Neural cell (in vitro differentiated cells): ENCODE data around the gene PRKCA. TPM values are rescaled to one million over a fixed set of nuclear protein-coding genes. Genes with fewer than 3 reads are reported as not detected.

Experiments used
- H2AFZ ChIP-seq: fragments of 200-600, 300-800 bp; sonication (generic), shearing (Covaris generic); 2 replicates; pipeline ENCODE4 v1.6.0; 2014; ENCODE audit warnings: low read depth, mild to moderate bottlenecking, antibody characterized with exemption, low read length, moderate library complexity
- H3F3A ChIP-seq: fragments of 200-600 bp; shearing (Covaris generic); 2 replicates; pipeline ENCODE4 v1.6.1; 2016; ENCODE audit warnings: mild to moderate bottlenecking, moderate library complexity, mixed read lengths, antibody characterized with exemption, low read length; ENCODE audit not compliant: insufficient read depth, poor library complexity, severe bottlenecking
- H3K27ac ChIP-seq: fragments of 200-600, 300-800 bp; sonication (generic), shearing (Covaris generic); 2 replicates; pipeline ENCODE4 v1.5.1; 2014; ENCODE audit warnings: mild to moderate bottlenecking, low read length, moderate library complexity
- H3K27me3 ChIP-seq: fragments of 300-800, 200-600 bp; sonication (generic), shearing (Covaris generic); 2 replicates; pipeline ENCODE4 v1.6.0; 2014; ENCODE audit warnings: mild to moderate bottlenecking, low read depth, low read length, moderate library complexity; ENCODE audit not compliant: insufficient read depth
- H3K36me3 ChIP-seq: fragments of 300-800, 200-600 bp; sonication (generic), shearing (Covaris generic); 2 replicates; pipeline ENCODE4 v1.5.1; 2014; ENCODE audit warnings: mild to moderate bottlenecking, antibody characterized with exemption, low read length, moderate library complexity; ENCODE audit not compliant: insufficient read depth
- H3K4me2 ChIP-seq: fragments of 300-800, 200-600 bp; sonication (generic), shearing (Covaris generic); 2 replicates; pipeline ENCODE4 v1.6.0; 2014; ENCODE audit warnings: mild to moderate bottlenecking, low read length
- H3K4me3 ChIP-seq: fragments of 300-800, 200-600 bp; sonication (generic), shearing (Covaris generic); 2 replicates; pipeline ENCODE4 v1.5.1; 2014; ENCODE audit warnings: mild to moderate bottlenecking, low read length, moderate library complexity
- H3K79me2 ChIP-seq: fragments of 200-600 bp; shearing (Covaris generic); replicated peaks from 2 replicates; pipeline ENCODE4 v1.6.0; 2014; ENCODE audit warnings: mild to moderate bottlenecking, low read length, moderate library complexity; ENCODE audit not compliant: insufficient read depth
- H3K9ac ChIP-seq: fragments of 300-800, 200-600 bp; sonication (generic), shearing (Covaris generic); 2 replicates; pipeline ENCODE4 v1.6.1; 2016; ENCODE audit warnings: mild to moderate bottlenecking, low read length, mixed read lengths
- H3K9me2 ChIP-seq: fragments of 200-600 bp; shearing (Covaris generic); 2 replicates; pipeline ENCODE4 v1.6.1; 2016; ENCODE audit warnings: mild to moderate bottlenecking, low read length, mixed read lengths; ENCODE audit not compliant: insufficient read depth
- H3K9me3 ChIP-seq: fragments of 200-600, 300-800 bp; sonication (generic), shearing (Covaris generic); 2 replicates; pipeline ENCODE4 v1.6.1; 2016; ENCODE audit warnings: mild to moderate bottlenecking, mixed run types, low read length, moderate library complexity, mixed read lengths
- H4K20me1 ChIP-seq: fragments of 200-600 bp; shearing (Covaris generic); 2 replicates; pipeline ENCODE4 v1.6.1; 2016; ENCODE audit warnings: mild to moderate bottlenecking, mixed run types; ENCODE audit not compliant: insufficient read depth
- EP300 ChIP-seq: fragments of 450-650 bp; conservative IDR thresholded peaks from 2 replicates; pipeline ENCODE4 v1.6.1; 2014; ENCODE audit warnings: antibody characterized with exemption, mild to moderate bottlenecking, moderate library complexity; ENCODE audit not compliant: poor library complexity, severe bottlenecking
- EZH2 ChIP-seq: fragments of 200-600, 300-800 bp; shearing (Covaris generic), sonication (generic); IDR thresholded peaks from 2 replicates; pipeline ENCODE4 v1.6.1; 2014; ENCODE audit warnings: antibody characterized with exemption, low read length, borderline replicate concordance, mild to moderate bottlenecking; ENCODE audit not compliant: insufficient read depth, poor library complexity, severe bottlenecking
- MXI1 ChIP-seq: fragments of 450-650 bp; conservative IDR thresholded peaks from 2 replicates; pipeline ENCODE4 v1.6.1; 2014; ENCODE audit warnings: antibody characterized with exemption, mild to moderate bottlenecking; ENCODE audit not compliant: poor library complexity, severe bottlenecking
- POLR2AphosphoS5 ChIP-seq: IDR thresholded peaks from 2 replicates; pipeline ENCODE4 v1.6.1; 2012
- RAD21 ChIP-seq: fragments of 450-650 bp; conservative IDR thresholded peaks from 2 replicates; pipeline ENCODE4 v1.6.1; 2014; ENCODE audit warnings: antibody characterized with exemption, mild to moderate bottlenecking, moderate library complexity
- REST ChIP-seq: IDR thresholded peaks from 2 replicates; pipeline ENCODE4 v1.6.1; 2012; ENCODE audit warnings: borderline replicate concordance
- SMC3 ChIP-seq: fragments of 450-650 bp; conservative IDR thresholded peaks from 2 replicates; pipeline ENCODE4 v1.6.1; 2014; ENCODE audit warnings: antibody characterized with exemption, mild to moderate bottlenecking, moderate library complexity; ENCODE audit not compliant: poor library complexity
- TAF1 ChIP-seq: IDR thresholded peaks from 2 replicates; pipeline ENCODE4 v1.6.1; 2012; ENCODE audit warnings: low read depth
- polyA plus RNA-seq: library from polyadenylated mRNA; depleted of rRNA; stranded (reverse); fragments of >200 nt; gene quantifications from 2 replicates; pipeline ENCODE4 v1.2.3, GENCODE V29; 2014
- TF ChIP-seq, protein P1 (sequence below): fragments of 450-650 bp; IDR thresholded peaks from 2 replicates; pipeline ENCODE4 v1.5.1; 2014; ENCODE audit warnings: antibody characterized with exemption, mild to moderate bottlenecking, moderate library complexity; ENCODE audit not compliant: poor library complexity, severe bottlenecking

The PRKCA gene
- polyA plus RNA-seq, 1 donor from 2014 or later = 5.9 TPM

DNA sequence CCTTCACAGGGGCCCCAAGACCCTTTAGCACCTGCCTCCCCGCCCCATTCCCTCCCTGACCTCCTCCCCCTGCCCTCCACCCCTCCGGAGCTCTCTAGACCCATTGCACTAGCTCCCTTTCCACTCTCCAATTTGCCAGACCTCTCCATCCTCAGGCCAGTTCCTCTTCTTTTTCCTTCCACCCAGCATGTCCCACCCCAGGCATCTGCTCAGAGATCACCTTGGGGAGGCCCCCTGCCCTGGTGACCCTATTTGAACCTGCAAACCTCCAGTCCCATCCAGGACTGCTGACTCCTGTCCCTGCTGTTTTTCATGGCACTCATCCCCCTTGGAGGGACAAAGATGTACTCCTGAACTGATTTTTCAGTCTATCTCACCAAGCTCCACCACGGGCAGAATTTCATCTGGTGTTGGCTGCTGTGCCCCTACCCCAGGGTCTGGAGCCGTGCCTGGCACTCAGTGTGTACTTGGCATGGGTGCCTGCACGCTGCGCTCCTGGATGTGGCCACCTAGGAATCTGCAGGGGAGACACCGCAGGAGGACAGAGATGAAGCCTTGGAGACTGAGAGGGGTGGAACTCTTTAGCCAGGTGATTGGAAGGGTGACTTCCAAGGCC lies 446.9 kb downstream of the PRKCA start:
- no peaks in the 10 kb centered on the region for H3K79me2 ChIP-seq
- no peak overlapping the region for H3K27ac ChIP-seq
- no peaks in the 10 kb centered on the region for H3K36me3 ChIP-seq
- H3K4me2 ChIP-seq = no peak overlapping the region
- no peaks in the 10 kb centered on the region for H3K27me3 ChIP-seq
- H3K9ac ChIP-seq = no peak overlapping the region
- TF ChIP-seq SMC3 = no peak
- TF ChIP-seq EZH2 = no peak
- no peak for TF ChIP-seq REST
- no peak for TF ChIP-seq TAF1
- TF ChIP-seq EP300 = no peak
- TF ChIP-seq, protein P1, sequence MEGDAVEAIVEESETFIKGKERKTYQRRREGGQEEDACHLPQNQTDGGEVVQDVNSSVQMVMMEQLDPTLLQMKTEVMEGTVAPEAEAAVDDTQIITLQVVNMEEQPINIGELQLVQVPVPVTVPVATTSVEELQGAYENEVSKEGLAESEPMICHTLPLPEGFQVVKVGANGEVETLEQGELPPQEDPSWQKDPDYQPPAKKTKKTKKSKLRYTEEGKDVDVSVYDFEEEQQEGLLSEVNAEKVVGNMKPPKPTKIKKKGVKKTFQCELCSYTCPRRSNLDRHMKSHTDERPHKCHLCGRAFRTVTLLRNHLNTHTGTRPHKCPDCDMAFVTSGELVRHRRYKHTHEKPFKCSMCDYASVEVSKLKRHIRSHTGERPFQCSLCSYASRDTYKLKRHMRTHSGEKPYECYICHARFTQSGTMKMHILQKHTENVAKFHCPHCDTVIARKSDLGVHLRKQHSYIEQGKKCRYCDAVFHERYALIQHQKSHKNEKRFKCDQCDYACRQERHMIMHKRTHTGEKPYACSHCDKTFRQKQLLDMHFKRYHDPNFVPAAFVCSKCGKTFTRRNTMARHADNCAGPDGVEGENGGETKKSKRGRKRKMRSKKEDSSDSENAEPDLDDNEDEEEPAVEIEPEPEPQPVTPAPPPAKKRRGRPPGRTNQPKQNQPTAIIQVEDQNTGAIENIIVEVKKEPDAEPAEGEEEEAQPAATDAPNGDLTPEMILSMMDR = no peak
- no peak for TF ChIP-seq RAD21
- TF ChIP-seq MXI1 = no peak
- no peak for TF ChIP-seq POLR2AphosphoS5
- no peaks in the 10 kb centered on the region for H4K20me1 ChIP-seq
- H3F3A ChIP-seq = no peaks in the 10 kb centered on the region
- H3K9me2 ChIP-seq = no peaks in the 10 kb centered on the region
- H2AFZ ChIP-seq = no peak overlapping the region
- H3K9me3 ChIP-seq = no peaks in the 10 kb centered on the region
- no peak overlapping the region for H3K4me3 ChIP-seq

DNA sequence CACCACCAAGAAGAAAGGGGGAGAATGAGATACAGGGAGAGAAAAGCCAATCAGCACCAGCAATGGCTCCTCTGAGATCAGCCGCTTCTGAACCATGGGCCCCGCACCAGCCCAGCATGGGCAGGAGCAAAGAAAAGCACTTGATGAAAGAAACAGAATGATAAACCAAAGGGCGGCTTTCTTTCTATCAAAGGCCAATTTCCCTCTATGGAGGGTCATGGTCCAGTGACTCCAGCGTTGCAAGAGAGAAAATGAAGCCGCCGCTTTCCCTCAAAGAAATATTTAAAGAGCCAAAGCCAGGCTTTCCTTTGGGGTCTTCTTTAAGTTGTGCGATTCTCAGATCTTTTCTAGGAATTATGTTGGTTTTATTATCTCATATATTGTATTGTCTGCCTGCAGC lies 447.7 kb downstream of the PRKCA start:
- no peak overlapping the region for H3K27ac ChIP-seq
- H3K4me3 ChIP-seq = no peak overlapping the region
- H3K9me2 ChIP-seq = no peaks in the 10 kb centered on the region
- TF ChIP-seq SMC3 = no peak
- no peak for TF ChIP-seq EP300
- TF ChIP-seq EZH2 = no peak
- no peak for TF ChIP-seq TAF1
- TF ChIP-seq, protein P1 = no peak
- no peak for TF ChIP-seq MXI1
- TF ChIP-seq RAD21 = no peak
- TF ChIP-seq REST = no peak
- no peak for TF ChIP-seq POLR2AphosphoS5
- no peak overlapping the region for H3K4me2 ChIP-seq
- H3K9me3 ChIP-seq = no peaks in the 10 kb centered on the region
- H2AFZ ChIP-seq = no peak overlapping the region
- no peak overlapping the region for H3K9ac ChIP-seq
- H3K36me3 ChIP-seq = no peaks in the 10 kb centered on the region
- no peaks in the 10 kb centered on the region for H3F3A ChIP-seq
- no peaks in the 10 kb centered on the region for H4K20me1 ChIP-seq
- no peaks in the 10 kb centered on the region for H3K79me2 ChIP-seq
- H3K27me3 ChIP-seq = no peaks in the 10 kb centered on the region
